Renal pelvis (tissue), 12 donors: ENCODE data around the gene CYB5R3. TPM values are rescaled to one million over a fixed set of nuclear protein-coding genes. Genes with fewer than 3 reads are reported as not detected.

Experiments used
- DNase-seq: peaks from one replicate; pipeline ENCODE4 v3.0.0-alpha.2; 2013
- long read RNA-seq, 16 experiments: transcript quantifications; one replicate each; lab custom pipeline, GENCODE V29; 2026
- polyA plus RNA-seq, 3 donors: library from polyadenylated mRNA; unstranded; fragments of 120-200 nt; gene quantifications; one replicate each; pipeline ENCODE4 v1.2.1, GENCODE V29; 2013; ENCODE audit not compliant: insufficient read length in 3 of 3

Gene CYB5R3
- polyA plus RNA-seq = 100 to 1,000 TPM; 147 to 188 (median 185) TPM
- long read RNA-seq, donor 1, transcript CYB5R3-201 (9 exons, 2,124 nt) = major isoform, 53 of 66 reads
- long read RNA-seq, donor 1, partial matches to known transcripts = 0 of 66 reads
- long read RNA-seq, donor 1, other reads (novel, unspliced or antisense) = 7 of 66 reads
- long read RNA-seq, donor 2, transcript CYB5R3-201 (9 exons, 2,124 nt) = major isoform, 100 of 147 reads
- long read RNA-seq, donor 2, transcript CYB5R3-204 (8 exons, 1,849 nt) = minor isoform, 6 of 147 reads
- long read RNA-seq, donor 2, partial matches to known transcripts = 40 of 147 reads
- long read RNA-seq, donor 2, other reads (novel, unspliced or antisense) = 0 of 147 reads
- long read RNA-seq, donor 3, transcript CYB5R3-204 (8 exons, 1,849 nt) = minor isoform, 8 of 103 reads
- long read RNA-seq, donor 3, transcript CYB5R3-201 (9 exons, 2,124 nt) = major isoform, 85 of 103 reads
- long read RNA-seq, donor 3, partial matches to known transcripts = 10 of 103 reads
- long read RNA-seq, donor 3, other reads (novel, unspliced or antisense) = 0 of 103 reads
- long read RNA-seq, donor 4, transcript CYB5R3-201 (9 exons, 2,124 nt) = major isoform, 79 of 98 reads
- long read RNA-seq, donor 4, transcript CYB5R3-204 (8 exons, 1,849 nt) = minor isoform, 12 of 98 reads
- long read RNA-seq, donor 4, partial matches to known transcripts = 6 of 98 reads
- long read RNA-seq, donor 4, other reads (novel, unspliced or antisense) = 0 of 98 reads
- long read RNA-seq, donor 5, transcript CYB5R3-201 (9 exons, 2,124 nt) = major isoform, 48 of 51 reads
- long read RNA-seq, donor 5, partial matches to known transcripts = 0 of 51 reads
- long read RNA-seq, donor 5, other reads (novel, unspliced or antisense) = 0 of 51 reads
- long read RNA-seq, donor 6, transcript CYB5R3-204 (8 exons, 1,849 nt) = minor isoform, 12 of 88 reads
- long read RNA-seq, donor 6, transcript CYB5R3-201 (9 exons, 2,124 nt) = major isoform, 74 of 88 reads
- long read RNA-seq, donor 6, partial matches to known transcripts = 0 of 88 reads
- long read RNA-seq, donor 6, other reads (novel, unspliced or antisense) = 0 of 88 reads
- long read RNA-seq, donor 7, transcript CYB5R3-204 (8 exons, 1,849 nt) = minor isoform, 8 of 180 reads
- long read RNA-seq, donor 7, transcript CYB5R3-201 (9 exons, 2,124 nt) = major isoform, 137 of 180 reads
- long read RNA-seq, donor 7, partial matches to known transcripts = 33 of 180 reads
- long read RNA-seq, donor 7, other reads (novel, unspliced or antisense) = 0 of 180 reads
- long read RNA-seq, donor 8, transcript CYB5R3-201 (9 exons, 2,124 nt) = major isoform, 41 of 48 reads
- long read RNA-seq, donor 8, transcript CYB5R3-204 (8 exons, 1,849 nt) = minor isoform, 6 of 48 reads
- long read RNA-seq, donor 8, partial matches to known transcripts = 0 of 48 reads
- long read RNA-seq, donor 8, other reads (novel, unspliced or antisense) = 0 of 48 reads
- long read RNA-seq, donor 9, transcript CYB5R3-201 (9 exons, 2,124 nt) = major isoform, 114 of 127 reads
- long read RNA-seq, donor 9, transcript CYB5R3-204 (8 exons, 1,849 nt) = minor isoform, 6 of 127 reads
- long read RNA-seq, donor 9, partial matches to known transcripts = 5 of 127 reads
- long read RNA-seq, donor 9, other reads (novel, unspliced or antisense) = 0 of 127 reads
- long read RNA-seq, donor 10, transcript CYB5R3-204 (8 exons, 1,849 nt) = minor isoform, 11 of 86 reads
- long read RNA-seq, donor 10, transcript CYB5R3-201 (9 exons, 2,124 nt) = major isoform, 69 of 86 reads
- long read RNA-seq, donor 10, partial matches to known transcripts = 5 of 86 reads
- long read RNA-seq, donor 10, other reads (novel, unspliced or antisense) = 0 of 86 reads
- long read RNA-seq, donor 11, transcript CYB5R3-201 (9 exons, 2,124 nt) = major isoform, 56 of 63 reads
- long read RNA-seq, donor 11, partial matches to known transcripts = 0 of 63 reads
- long read RNA-seq, donor 11, other reads (novel, unspliced or antisense) = 0 of 63 reads
- long read RNA-seq, donor 12, transcript CYB5R3-201 (9 exons, 2,124 nt) = major isoform, 89 of 112 reads
- long read RNA-seq, donor 12, transcript CYB5R3-204 (8 exons, 1,849 nt) = minor isoform, 9 of 112 reads
- long read RNA-seq, donor 12, partial matches to known transcripts = 11 of 112 reads
- long read RNA-seq, donor 12, other reads (novel, unspliced or antisense) = 0 of 112 reads
- long read RNA-seq, donor 13, transcript CYB5R3-201 (9 exons, 2,124 nt) = major isoform, 30 of 34 reads
- long read RNA-seq, donor 13, partial matches to known transcripts = 0 of 34 reads
- long read RNA-seq, donor 13, other reads (novel, unspliced or antisense) = 0 of 34 reads
- long read RNA-seq, donor 14, transcript CYB5R3-201 (9 exons, 2,124 nt) = major isoform, 169 of 248 reads
- long read RNA-seq, donor 14, transcript CYB5R3-204 (8 exons, 1,849 nt) = minor isoform, 20 of 248 reads
- long read RNA-seq, donor 14, partial matches to known transcripts = 42 of 248 reads
- long read RNA-seq, donor 14, other reads (novel, unspliced or antisense) = 11 of 248 reads
- long read RNA-seq, donor 15, transcript CYB5R3-204 (8 exons, 1,849 nt) = minor isoform, 7 of 121 reads
- long read RNA-seq, donor 15, transcript CYB5R3-201 (9 exons, 2,124 nt) = major isoform, 97 of 121 reads
- long read RNA-seq, donor 15, partial matches to known transcripts = 0 of 121 reads
- long read RNA-seq, donor 15, other reads (novel, unspliced or antisense) = 13 of 121 reads
- long read RNA-seq, donor 16, transcript CYB5R3-201 (9 exons, 2,124 nt) = major isoform, 96 of 104 reads
- long read RNA-seq, donor 16, transcript CYB5R3-204 (8 exons, 1,849 nt) = minor isoform, 6 of 104 reads
- long read RNA-seq, donor 16, partial matches to known transcripts = 0 of 104 reads
- long read RNA-seq, donor 16, other reads (novel, unspliced or antisense) = 0 of 104 reads

DNA sequence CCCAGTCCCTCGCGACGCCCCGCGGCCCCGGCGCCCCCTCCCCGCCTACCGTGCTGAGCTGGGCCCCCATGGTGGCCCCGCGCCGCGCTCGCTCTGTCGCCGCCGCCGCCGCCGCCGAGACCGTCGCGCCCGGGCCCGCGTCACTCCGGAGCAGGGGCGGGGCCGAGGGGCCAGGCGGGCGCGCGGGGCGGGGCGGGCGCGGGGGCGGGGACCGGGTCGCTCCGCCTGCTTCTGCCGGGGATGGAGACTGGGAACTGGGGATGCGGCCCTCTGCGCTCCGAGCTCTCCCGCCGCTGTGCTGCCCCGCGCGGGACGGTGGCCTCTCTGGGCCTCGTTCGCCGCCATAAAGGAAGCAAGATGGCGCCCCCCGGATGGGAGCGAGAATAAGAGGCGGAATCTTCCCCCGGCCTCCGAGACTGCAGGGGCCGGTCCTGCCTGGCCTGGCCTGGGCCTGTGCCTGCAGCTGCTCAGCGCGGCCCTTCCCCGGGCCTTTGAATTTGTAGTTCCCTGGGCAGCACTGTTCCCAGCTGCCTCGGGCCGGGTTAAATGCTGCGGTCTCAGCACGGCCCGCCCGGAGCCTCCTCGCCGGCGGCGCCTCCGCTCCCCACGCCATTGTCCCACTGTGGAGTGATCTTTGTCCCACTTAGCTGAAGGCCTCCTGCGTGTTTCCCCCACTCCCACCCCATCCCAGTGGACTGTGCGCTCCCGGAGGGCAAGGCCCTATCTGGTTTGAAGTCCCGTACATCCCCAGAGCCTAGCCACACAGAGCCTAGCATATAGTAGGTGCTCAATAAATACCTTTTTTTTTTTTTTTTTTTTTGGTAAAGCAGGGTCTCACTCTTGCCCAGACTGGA lies at the start of gene CYB5R3:
CYB5R3 (minus strand) TSS at position 147 of the 854 bp plus-strand sequence; CDS start at position 70, 77 bp downstream.
- DNase-seq = peak; percentile 74

DNA sequence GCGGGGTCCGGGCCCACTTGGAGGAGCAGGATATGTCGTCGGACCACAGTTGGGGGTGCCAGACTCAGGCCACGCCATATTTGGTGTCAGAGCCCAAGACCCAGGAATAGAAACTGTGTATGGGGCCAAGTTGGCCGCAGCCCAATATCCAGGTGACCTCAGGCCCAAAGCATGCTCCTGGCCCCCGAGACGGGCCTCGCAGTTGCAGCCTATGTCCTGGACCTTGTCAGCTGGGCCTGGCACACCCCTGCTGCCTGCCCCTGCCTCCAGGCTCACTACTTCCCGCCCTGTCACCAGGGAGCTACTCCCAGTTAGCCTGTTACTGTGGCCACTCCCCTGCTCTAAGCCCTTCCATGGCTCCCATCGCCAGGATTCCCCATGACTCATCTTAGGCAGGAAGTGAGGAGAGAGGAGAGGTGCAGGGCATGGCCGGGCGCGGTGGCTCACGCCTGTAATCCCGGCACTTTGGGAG lies 48.4 kb upstream of the CYB5R3 start:
- DNase-seq = no peak

DNA sequence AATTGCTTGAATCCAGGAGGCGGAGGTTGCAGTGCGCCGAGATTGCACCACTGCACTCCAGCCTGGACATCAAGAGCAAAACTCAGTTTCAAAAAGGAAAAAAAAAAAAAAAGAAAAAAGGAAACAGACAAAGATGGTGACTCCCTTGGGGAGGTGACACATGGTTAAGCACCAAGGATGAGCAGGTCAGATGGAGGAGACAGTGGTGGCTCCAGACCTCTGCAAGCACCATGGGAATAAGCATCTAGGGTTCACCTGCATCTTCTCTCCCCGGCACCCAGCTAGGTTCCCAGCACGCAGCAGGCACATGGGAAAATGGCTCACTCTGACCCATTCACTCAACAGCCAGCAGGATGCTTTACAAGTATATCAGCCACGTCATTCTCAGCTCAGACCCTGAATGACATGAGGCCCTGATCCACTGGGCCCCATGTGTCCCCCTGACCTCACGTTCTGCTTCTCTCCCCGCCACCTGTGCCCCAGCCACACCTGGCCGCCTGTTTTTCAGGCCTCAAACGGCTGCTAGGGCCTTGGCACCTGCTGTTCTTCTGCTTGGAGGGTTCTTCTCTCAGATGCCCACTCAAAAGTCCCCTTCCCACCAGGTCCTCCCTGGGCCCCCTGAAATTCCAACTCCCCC lies 47.3 kb upstream of the CYB5R3 start:
- no peak for DNase-seq

DNA sequence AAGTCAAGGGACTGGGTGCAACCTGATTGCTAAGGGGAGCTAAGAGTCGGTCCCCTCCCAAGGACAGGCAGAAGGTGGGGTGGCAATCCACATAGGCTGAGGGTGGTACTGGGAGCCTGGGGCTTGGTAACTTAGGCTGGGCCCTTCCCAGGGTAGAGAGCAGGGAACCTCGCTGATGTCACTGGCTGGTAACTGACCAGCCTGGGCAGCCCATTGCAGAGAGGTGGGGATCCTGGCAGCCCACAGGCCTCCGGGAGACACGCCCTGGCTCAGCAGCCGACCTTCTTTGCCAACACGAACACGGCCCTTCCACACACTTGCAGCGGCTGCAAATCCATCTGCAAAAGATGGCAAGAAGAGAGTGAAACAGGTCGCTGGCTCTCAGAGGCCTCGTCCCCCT lies 46.1 kb upstream of the CYB5R3 start:
- DNase-seq = no peak

DNA sequence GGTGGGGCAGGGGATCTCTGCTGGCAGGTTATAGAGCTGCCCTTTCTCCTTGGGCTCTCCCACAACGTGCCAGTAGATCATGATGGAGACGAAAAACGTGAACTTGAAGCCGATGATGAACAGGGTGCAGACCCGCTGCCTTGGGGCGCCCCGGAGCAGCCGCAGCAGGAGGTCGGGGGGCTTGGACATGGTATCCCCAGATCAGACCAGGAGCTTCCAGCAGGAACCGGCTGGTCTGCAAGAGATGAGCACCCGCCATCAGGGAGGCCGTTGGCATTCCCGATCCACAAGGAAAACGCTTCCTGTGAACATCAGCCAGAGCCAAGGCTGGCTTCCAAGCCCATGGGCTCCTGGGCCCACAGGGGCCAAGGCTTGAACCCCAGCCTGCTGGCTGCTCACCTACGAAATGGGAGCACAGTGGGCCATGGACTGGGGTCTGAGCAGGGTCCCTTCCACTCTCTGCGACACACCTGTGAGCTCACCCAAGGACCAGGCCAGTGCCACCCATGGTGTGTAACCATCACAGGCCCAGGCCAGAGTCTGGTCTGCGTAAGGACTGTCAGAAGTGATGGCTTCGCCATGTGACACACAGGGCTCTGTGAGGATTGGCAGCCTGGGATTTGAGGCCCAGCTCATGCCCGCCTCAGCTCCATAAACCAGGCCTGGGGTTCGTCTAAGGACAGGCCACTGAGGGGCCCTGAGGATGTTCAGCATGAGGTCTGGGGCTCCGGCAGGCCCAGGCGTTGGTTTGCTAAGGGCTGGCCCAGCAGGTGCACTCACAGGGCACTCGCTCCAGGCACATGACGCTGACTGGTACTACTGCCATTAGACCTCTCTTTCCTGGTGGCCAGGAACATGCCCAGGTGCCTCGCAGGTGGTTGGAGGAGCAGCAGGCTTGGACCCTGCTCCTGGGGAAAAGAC lies 44.8 kb upstream of the CYB5R3 start:
- no peak for DNase-seq

DNA sequence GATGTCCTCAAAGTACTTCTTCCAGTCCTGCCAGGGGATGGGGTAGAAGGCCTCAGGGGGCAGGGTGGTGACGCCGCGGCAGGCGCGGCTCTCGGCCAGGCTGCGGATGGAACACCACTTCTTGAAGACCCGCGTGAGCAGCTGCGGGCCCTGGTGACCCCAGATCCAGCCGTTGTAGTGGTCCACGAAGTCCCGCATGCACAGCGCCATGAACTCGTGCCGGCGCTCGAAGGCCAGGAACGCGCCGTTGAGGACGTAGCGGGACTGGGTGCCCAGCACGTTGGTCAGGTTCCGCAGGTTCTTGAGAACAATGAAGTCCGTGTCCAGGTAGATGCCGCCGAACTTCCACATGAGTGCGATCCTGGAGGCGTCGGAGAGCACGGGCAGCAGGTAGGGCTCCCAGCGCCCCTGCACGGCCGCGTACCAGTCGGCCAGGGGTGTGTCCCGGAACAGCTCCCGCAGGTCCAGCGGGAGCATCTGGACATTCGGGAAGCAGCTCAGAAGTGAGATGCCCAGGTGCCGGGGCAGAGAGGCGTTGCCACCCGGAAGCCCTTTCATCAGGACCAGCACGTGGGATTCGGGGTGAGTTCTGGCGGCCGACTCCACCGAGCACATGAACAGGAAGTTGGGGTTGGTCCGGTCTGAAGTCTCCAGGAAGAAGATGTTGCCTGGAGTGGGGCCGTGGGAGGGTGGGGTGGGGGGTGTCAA lies 44.0 kb upstream of the CYB5R3 start:
- no peak for DNase-seq

DNA sequence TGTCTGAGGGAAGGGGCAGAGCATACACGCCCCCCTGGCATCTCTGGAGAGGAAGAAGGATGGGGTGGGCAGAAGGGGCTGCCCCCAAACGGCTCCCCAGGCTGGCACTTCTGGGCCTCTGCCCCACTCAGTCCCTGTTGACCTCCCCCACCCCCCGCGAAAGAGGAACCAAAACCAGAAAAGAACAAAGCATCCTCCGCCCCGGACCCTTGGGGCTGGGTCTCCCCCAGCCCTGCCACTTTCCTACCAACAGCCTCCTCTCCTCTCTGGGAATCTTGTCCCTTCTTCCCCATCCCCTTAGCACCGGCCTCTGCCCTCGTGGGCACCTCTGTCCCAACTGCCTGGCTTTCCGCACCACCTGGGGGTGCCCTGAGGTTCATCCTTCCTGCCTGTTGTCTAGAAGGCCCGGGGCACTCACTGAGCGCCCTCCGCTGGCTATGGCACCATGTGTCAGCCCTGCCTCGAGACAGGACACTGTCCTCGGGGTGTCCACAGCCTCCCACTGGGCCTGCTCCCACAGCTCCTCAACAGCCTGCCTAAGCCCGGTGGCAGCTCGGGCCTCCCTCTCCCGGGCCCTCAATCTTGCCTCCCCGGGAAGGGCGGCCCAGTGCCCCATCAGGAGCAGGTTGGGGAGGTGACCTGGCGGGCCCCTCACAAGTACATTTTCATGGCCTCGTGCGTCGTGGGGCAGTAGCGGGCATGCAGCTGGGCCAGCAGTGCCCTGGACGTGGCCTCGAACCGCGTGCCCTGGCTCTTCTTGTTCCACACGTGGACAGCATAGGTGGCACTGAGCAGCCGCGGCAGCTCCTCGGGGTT lies 43.3 kb upstream of the CYB5R3 start:
- DNase-seq = no peak

DNA sequence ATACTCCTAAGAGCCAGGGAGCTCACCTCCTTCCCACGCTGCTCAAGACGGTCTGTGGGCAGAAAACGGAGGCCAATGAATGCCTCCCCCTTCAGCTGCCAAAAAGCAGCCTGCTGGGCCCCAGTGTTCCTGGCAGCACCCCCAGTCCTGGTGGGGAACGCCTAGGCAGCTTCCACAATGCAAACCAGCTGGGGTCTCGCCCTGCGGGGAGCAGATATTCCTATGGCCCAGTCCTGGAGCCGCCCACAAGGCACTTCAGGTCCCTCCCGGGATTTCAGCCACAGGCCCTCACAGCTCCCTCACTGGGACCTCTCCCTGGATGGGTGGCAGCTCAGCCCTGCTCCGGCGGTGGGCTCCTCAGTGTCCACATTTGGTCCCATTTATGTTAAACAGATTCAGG lies 42.2 kb upstream of the CYB5R3 start:
- no peak for DNase-seq

DNA sequence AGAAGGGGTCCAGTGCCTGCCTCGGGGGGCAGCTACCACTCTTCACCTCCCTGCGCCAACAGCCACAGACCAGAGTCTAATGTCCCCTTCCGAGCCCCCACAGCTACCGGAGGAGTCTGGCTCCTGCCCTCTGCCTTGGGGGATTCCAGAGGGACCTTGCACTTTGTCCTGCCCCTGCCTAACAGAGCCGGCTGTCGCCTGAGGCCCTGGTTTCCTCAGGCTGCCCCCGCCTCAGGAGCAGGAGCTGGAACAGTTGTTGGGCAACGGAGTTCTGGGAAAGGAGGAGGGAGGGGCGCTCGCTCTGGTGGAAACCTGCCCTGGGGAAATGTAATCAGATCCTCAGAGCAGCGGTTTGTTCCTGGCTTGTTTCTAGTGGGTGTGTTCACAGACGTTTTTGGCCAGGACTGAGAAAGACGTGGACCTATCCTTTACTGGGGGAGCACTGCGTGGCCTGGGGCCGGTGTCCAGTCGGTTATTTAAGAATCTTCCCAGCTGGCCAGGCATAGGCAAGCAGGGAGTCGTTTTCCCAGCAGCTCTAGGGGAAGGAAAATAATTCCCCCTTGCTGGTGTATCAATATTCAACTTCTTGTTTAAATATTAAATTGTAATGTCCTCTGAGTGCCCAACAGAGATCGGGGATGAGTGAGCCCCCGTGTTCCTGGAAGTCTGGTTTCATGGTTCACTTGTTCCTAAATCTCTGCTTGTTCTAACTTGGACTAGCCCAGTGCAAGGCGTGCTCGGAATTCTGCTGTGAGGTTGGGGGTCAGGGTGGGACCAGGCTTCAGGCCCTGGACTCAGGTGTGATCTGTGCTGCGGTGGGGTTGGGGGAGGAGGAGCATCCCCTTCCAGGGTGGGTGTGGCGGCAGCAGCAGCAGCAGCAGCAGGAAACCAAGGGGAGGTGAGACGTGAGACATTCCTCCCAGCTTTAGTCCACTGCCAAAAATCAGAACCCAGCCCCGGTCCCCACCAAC lies 39.3 kb upstream of the CYB5R3 start:
- DNase-seq = peak; percentile 95

DNA sequence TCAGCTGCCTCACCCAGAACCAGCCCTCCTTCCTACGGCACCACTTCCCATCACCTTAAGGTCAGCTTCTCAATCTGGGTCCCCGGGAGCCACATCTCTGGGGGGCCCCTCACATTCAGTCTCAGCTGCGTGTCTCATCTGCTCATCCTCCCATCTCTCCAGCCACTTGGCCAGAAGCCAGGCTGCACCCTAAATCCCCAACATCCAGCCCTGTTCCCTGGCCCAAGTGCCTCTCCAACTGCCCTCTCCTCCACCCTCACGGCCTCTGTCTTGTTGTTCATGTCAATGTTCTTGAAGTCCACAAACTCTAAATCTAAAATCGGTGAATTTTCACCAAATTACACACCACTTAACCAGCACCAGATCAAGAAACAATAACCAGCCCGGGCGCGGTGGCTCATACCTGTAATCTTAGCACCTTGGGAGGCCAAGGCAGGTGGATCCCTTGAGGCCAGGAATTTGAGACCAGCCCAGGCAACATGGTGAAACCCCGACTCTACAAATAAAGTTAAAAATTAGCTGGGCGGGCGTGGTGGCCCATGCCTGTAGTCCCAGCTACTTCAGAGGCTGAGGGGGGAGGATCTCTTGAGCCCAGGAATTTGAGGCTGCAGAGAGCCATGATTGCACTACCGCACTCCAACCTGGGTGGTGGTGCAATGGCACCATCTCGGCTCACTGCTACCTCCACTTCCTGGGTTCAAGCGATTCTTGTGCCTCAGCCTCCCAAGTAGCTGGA lies 37.7 kb upstream of the CYB5R3 start:
- DNase-seq = no peak

DNA sequence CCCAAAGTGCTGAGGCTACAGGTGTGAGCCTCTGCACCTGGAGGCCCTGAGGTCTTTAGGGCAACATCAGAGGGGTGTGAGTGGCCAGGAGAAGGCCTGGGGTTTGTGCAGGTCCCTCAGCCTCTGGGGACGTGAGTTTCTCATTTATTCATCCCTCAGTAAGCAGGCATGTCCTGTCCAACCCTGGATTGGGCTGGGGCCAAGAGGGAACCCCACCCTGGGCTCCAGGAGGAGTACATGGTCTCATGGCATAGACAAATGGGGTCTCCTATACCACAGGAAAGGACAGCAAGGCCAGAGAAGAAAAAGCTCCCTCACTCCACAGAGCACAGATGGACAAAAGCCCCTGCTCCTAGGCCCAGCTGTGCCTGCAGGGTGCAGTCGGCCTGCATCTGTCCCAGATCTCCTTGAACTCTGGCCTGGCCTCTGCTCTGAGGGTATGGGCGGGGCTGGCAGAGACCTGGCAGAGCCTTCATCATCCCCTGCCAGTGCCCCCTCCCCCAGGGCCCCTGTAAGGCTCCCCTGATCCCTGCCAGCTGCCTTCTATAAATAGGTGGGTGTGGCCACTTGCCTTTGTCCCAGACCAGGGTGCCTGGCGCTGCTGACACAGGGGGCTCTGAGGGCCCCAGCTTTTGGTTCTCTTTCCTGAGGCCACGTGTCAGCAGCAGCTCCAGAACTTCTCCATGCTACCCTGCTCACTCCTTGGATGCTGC lies 36.9 kb upstream of the CYB5R3 start:
- DNase-seq = no peak
